Measurements from ENCODE around the gene CRYBB1.

DNA sequence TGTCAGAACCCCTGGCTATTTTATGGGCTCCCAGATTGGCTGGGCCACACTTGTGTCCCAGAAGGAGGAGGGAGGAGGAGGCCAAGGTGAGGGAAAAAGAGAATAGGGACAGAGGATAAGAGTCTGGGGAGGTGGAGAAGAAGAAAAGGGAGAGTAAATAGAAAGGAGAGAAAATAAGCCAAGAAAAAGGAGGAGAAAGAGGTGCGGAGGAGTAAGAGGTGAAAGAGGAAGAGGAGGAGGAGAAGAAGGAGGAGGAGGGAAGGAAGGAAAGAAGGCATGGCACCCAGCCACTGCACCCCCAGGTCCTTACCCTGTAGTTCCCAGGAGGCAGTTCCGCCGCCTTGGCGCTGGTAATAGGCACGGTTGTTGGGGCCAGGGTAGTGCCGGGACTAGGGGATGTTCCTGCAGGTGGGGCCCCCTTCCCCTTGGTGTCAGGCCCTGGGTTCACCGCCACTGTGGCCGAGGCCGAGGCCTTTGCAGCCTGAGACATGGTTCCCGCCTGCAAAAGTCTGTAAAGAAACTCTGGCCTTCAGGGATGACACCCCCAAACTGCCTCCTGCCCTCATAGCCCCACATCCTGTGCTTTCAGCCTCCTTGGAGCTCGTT lies 1.9 kb downstream of the CRYBB1 start:
- TF ChIP-seq GATA2 (IDR thresholded peaks at IDR 0.05; ENCODE audit: low read depth, low read length) = no peak
- TF ChIP-seq GATA3 (IDR thresholded peaks at IDR 0.05; ENCODE audit: low read depth, low read length) = no peak
